Parathyroid adenoma (tissue), 2 donors: Measurements from ENCODE around the gene SMARCA2.

Experiments used
- H2AFZ ChIP-seq: fragments of 300-600 bp; sonication (generic); one replicate; pipeline ENCODE4 v1.7.0; 2017; ENCODE audit warnings: antibody characterized with exemption, mild to moderate bottlenecking
- H3K27ac ChIP-seq: fragments of 300-600 bp; sonication (generic); one replicate; pipeline ENCODE4 v1.7.0; 2017
- H3K27me3 ChIP-seq: fragments of 300-600 bp; sonication (generic); one replicate; pipeline ENCODE4 v1.7.0; 2017; ENCODE audit warnings: low read length; ENCODE audit not compliant: control insufficient read depth, insufficient read depth
- H3K36me3 ChIP-seq: fragments of 300-600 bp; sonication (generic); one replicate; pipeline ENCODE4 v1.7.0; 2017; ENCODE audit warnings: low read length; ENCODE audit not compliant: control insufficient read depth, insufficient read depth
- H3K4me1 ChIP-seq: fragments of 300-600 bp; sonication (generic); one replicate; pipeline ENCODE4 v1.7.0; 2017; ENCODE audit warnings: control low read depth
- H3K4me2 ChIP-seq: fragments of 300-600 bp; sonication (generic); one replicate; pipeline ENCODE4 v1.7.0; 2017; ENCODE audit warnings: low read length
- H3K4me3 ChIP-seq: fragments of 300-600 bp; sonication (generic); one replicate; pipeline ENCODE4 v1.7.0; 2017; ENCODE audit warnings: low read depth, low read length
- H3K79me2 ChIP-seq: fragments of 300-600 bp; sonication (generic); one replicate; pipeline ENCODE4 v1.7.0; 2017; ENCODE audit warnings: control low read depth
- H3K9ac ChIP-seq: fragments of 300-600 bp; sonication (generic); one replicate; pipeline ENCODE4 v1.7.0; 2017; ENCODE audit warnings: mild to moderate bottlenecking
- H3K9me3 ChIP-seq: fragments of 300-600 bp; sonication (generic); one replicate; pipeline ENCODE4 v1.7.0; 2017; ENCODE audit warnings: low read length; ENCODE audit not compliant: control insufficient read depth
- CTCF ChIP-seq: fragments of 300-600 bp; sonication (generic); IDR thresholded peaks from one replicate; pipeline ENCODE4 v1.7.0; 2017; ENCODE audit warnings: antibody characterized with exemption, mild to moderate bottlenecking
- donor health status: primary hyperparathyroidism.

The SMARCA2 gene

DNA sequence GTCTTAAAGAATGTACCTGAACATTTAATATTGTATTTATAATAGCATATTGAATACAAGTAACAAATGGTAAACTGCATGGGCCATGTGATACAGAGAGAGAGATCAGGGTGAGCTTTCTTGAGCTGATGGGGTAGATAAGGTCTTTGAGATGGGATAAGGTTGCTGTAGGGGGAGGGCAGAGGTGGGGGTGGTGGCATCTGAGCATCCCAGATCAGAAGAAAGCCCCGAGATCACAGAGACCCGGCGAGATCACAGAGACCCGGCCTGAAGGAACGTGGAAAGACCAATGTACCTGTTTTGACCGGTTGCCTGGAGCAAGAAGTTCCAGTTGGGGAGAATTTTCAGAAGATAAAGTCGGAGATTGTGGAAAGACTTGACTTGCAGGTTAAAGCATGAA is 6.6 kb downstream of the SMARCA2 start:
- H3K27ac ChIP-seq: peak overlapping the region; percentile 75

GRCh38 chr9:2022560-2022959 is 7.4 kb downstream of the SMARCA2 start:
- H3K4me3 ChIP-seq: peak overlapping the region; percentile 25
- peaks cover 25% of the 10 kb centered on the region for H3K79me2 ChIP-seq
- H3K4me1 ChIP-seq: peaks cover 35% of the 10 kb centered on the region
- no peak overlapping the region for H2AFZ ChIP-seq
- no peak for TF ChIP-seq CTCF
- peak overlapping the region; percentile 71 for H3K4me2 ChIP-seq
- H3K36me3 ChIP-seq: no peaks in the 10 kb centered on the region
- no peaks in the 10 kb centered on the region for H3K9me3 ChIP-seq
- no peak overlapping the region for H3K9ac ChIP-seq
- peak overlapping the region; percentile 75 for H3K27ac ChIP-seq
- no peaks in the 10 kb centered on the region for H3K27me3 ChIP-seq

More for the DNA sequence above, 6.6 kb downstream of the SMARCA2 start:
- H3K4me3 ChIP-seq: peak overlapping the region; percentile 25
- H3K4me2 ChIP-seq: peak overlapping the region; percentile 71
- no peaks in the 10 kb centered on the region for H3K9me3 ChIP-seq
- no peaks in the 10 kb centered on the region for H3K36me3 ChIP-seq
- no peaks in the 10 kb centered on the region for H3K27me3 ChIP-seq
- no peak overlapping the region for H3K9ac ChIP-seq
- peaks cover 17% of the 10 kb centered on the region for H3K79me2 ChIP-seq
- peaks cover 31% of the 10 kb centered on the region for H3K4me1 ChIP-seq
- no peak for TF ChIP-seq CTCF
- no peak overlapping the region for H2AFZ ChIP-seq

GRCh38 chr9:2023042-2023441 is 7.9 kb downstream of the SMARCA2 start:
- Histone ChIP-seq H3K27ac (peak overlapping the region; percentile 75), H3K4me1 (peaks cover 38% of the 10 kb centered on the region), H2AFZ (no peak overlapping the region), H3K9me3 (no peaks in the 10 kb centered on the region), H3K4me2 (peak overlapping the region; percentile 71), H3K4me3 (peak overlapping the region; percentile 25), H3K79me2 (peaks cover 30% of the 10 kb centered on the region), H3K36me3 (no peaks in the 10 kb centered on the region), H3K27me3 (no peaks in the 10 kb centered on the region), H3K9ac (no peak overlapping the region)
- no peak for TF ChIP-seq CTCF

- H3K27ac ChIP-seq: peak overlapping the region; percentile 75
- H3K9ac ChIP-seq: no peak overlapping the region
- no peak overlapping the region for H2AFZ ChIP-seq
- H3K4me1 ChIP-seq: peaks cover 40% of the 10 kb centered on the region
- no peaks in the 10 kb centered on the region for H3K27me3 ChIP-seq
- H3K79me2 ChIP-seq: peaks cover 30% of the 10 kb centered on the region
- H3K9me3 ChIP-seq: no peaks in the 10 kb centered on the region
- peak overlapping the region; percentile 25 for H3K4me3 ChIP-seq
- peak overlapping the region; percentile 71 for H3K4me2 ChIP-seq
- TF ChIP-seq CTCF: no peak
- no peaks in the 10 kb centered on the region for H3K36me3 ChIP-seq
These were observed 8.4 kb downstream of the SMARCA2 start for GRCh38 chr9:2023532-2023931.
